GM20431 (cell line): Measurements from ENCODE around the gene UCHL5.
"Not testable (repeated sequence)": the region's sequence is repeated elsewhere in the genome, so short reads cannot be mapped to it uniquely, and the experiment has no call there.

Experiments
- in situ Hi-C: fragments of 300-500 bp; cut with MseI, MboI; formaldehyde crosslinking; loops from one replicate; pipeline ENCODE4 v1.15.0; 2020; ENCODE audit warnings: low sequenced_read_pairs; ENCODE audit not compliant: unreplicated experiment

UCHL5 gene

DNA sequence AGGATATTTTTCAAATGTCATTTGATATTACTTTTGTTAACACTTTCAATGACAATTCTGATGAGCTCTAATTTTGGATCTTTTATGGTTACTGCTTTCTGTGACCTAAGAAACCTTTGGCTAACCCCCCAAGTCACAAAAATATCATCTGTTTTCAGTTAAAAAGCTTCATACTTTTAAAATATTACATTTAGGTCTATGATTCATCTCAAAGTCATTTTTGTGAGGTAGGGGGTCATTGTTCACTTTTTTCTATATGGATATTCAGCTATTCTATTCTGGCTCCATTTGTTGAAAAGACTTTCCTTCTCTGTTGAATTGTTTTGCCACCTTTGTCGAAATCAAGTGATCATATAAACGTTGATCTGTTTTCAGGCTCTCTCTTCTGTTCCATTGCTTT, 44.8 kb downstream of the UCHL5 start:
- in situ Hi-C loops = loop anchor here (25.0 kb wide), 2 partner anchors 202 to 552 kb away; partner anchors contain the start of gene RGS2

DNA sequence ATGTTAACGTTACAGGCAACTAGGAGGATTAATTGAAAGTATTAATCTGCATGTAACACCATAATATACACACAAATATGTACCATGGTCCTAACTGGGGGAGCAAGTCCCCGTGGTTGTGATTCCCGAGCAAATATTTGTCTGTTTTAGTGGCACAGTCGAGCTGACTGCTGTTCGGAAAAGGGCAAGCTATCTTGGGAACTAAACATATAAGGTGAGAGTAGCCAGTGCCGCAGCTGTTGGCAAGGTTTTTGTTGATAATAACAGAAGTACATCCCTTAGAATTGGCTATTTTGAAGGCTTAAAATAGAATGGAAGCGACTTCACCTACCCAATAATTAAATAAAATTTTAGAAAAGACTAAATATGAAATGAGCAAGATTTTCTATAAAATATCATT, 45.5 kb downstream of the UCHL5 start:
- in situ Hi-C loops = loop anchor here (25.0 kb wide), 2 partner anchors 201 to 551 kb away; partner anchors contain the start of gene RGS2

DNA sequence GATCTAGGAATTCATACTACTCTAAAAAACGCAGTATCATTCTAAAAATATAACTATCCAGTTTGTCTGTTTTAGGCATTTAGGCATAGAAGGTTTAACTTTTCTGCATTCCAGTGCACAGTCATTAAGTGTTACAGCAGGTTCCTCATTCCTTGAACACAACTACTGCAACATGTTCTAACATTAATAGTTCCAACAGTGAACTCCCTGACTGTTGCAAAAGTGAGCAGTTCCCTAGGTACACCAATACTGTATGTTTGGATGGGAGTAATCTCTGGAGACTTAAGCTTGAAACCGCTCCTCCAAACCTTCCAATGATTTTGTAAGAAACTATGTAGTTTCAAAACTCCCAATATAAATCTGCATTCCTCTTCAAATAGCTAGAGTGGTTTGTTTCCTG, 46.2 kb downstream of the UCHL5 start:
- in situ Hi-C loops = loop anchor here (25.0 kb wide), 2 partner anchors 201 to 551 kb away; partner anchors contain the start of gene RGS2

DNA sequence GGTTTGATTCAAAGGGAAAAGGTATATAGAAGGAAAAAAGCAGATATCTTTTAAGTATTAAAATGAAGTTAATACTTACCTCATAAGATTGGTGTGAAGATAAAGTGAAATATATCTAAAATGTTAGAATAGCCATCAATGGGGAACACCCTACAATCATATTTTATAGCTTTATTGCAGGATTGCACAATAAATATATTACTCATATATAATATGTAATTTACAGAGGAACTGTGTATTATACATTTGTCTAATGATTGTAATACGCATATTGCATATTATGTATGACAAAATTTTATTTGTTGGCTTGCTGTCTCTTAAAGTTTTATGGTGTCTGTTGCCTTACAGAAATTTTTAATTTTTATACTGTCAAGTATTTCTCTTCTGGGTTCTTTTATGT, 47.8 kb downstream of the UCHL5 start:
- in situ Hi-C loops = loop anchor here (25.0 kb wide), 2 partner anchors 199 to 549 kb away; partner anchors contain the start of gene RGS2

DNA sequence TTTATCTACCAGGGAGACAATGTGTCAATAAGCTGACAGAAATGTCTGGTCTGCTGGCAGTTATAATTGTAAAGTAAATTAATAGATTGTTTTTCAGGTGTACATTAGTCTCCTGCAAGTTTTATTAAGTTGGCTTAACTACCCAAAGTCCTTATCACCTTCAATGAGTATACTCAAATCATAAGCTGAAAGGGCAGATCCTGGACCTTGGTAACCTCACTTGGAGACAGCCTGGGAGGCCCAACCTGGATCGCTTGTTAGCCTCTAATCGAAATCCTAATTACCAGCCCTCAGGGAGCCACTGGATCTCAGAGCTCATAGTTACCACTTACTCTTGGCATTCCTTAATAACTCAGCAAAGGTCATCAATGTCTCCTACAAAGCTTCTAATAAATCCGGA, 49.7 kb downstream of the UCHL5 start:
- in situ Hi-C loops = loop anchor here (25.0 kb wide), 2 partner anchors 197 to 547 kb away; partner anchors contain the start of gene RGS2

- in situ Hi-C loops = loop anchor here (25.0 kb wide), 2 partner anchors 193 to 543 kb away; partner anchors contain the start of gene RGS2
Observed at GRCh38 chr1:193005785-193006184, 53.4 kb downstream of the UCHL5 start.

- in situ Hi-C loops = no loop called here
Observed at GRCh38 chr1:192998536-192998935, 60.6 kb downstream of the UCHL5 start.

DNA sequence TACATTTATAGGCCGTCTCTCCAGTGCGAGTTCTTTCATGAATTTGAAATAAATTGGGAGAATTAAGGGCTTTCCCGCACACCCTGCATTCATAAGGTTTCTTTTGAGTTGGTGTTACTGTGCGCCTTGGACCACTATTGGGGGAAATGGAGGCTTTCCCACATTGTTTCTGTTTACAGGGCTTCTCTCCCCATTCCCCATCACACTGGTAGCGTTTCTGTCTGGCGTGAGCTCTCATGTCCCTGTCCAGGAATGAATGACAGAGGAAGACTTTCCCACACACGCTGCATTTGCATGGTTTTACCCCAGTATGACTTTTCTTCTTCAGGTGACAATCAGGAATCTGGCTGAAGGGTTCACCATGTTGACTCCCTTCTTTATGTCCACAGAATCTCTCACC, 65.0 kb downstream of the UCHL5 start:
- in situ Hi-C loops = no loop called here

GRCh38 chr1:192993426-192994085, 65.6 kb downstream of the UCHL5 start:
- in situ Hi-C loops = no loop called here

GRCh38 chr1:192986748-192987334, 72.3 kb downstream of the UCHL5 start:
- in situ Hi-C loops = not testable (repeated sequence)

DNA sequence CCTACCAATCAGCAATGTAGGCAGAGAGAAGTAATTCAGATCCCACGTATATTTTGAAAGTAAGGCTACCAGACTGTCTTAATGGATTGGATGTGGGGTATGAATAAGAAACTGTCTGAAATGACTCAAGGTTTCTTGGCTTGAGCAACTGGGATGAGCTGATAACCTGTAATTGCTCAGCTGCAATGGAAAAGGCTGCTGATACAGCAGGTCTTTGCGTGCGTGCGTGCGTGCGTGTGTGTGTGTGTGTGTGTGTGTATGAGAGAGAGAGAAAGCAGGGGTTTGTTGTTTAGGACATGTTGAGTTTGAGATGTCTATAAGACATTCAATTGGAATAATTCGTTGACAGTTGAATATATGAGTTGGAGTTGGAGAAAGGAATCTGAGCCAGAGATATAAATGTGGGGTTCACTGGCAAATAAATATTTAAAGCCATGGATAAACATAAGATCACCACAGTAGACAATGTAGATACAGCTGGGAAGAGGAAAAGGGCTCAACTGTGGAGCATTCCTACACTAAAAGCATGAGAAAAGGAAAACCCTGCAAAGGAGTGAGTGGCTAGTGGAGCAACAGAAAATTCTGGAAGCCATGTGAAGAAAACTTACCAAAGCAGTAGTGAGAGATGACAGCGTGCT, 72.9 kb downstream of the UCHL5 start:
- in situ Hi-C loops = no loop called here

DNA sequence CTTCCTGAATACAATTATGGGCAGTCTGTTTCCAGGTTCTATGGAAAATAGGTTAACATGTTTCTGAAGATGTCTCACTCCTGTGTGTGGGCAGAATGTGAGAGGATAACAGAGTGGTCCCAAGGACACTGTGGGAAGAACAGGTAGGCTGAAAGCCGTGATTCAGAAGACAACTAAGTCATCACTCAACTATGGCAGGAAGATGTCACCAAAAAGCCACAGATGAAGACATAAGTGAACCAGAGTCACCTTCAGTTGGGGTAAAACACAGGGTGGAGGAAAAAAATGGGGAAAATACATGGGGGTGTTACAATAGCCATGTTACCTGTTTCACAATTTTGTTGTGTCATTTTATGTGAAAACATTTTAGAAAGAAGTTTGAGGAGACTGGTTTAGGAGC, 75.1 kb downstream of the UCHL5 start:
- in situ Hi-C loops = no loop called here

GRCh38 chr1:192983349-192983980, 75.7 kb downstream of the UCHL5 start:
- in situ Hi-C loops = no loop called here

GRCh38 chr1:192980856-192981255, 78.3 kb downstream of the UCHL5 start:
- in situ Hi-C loops = no loop called here

DNA sequence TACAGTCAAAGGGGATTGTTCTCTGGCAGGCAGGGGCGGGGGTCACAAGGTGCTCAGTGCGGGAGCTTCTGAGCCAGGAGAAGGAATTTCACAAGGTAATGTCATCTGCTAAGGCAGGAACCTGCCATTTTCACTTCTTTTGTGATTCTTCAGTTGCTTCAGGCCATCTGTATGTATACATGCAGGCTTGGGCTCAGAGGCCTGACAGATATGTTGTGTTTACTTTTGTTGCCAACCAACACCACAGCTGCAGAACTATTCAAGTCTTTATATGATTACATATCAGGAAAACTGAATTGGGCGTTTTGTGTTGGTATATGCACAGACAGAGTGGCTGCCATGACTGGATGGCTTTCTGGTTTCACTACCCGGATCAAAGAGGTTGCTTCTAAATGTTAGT, 78.8 kb downstream of the UCHL5 start:
- in situ Hi-C loops = not testable (repeated sequence)

- in situ Hi-C loops = no loop called here
Observed at GRCh38 chr1:192979542-192979941, 79.6 kb downstream of the UCHL5 start.

DNA sequence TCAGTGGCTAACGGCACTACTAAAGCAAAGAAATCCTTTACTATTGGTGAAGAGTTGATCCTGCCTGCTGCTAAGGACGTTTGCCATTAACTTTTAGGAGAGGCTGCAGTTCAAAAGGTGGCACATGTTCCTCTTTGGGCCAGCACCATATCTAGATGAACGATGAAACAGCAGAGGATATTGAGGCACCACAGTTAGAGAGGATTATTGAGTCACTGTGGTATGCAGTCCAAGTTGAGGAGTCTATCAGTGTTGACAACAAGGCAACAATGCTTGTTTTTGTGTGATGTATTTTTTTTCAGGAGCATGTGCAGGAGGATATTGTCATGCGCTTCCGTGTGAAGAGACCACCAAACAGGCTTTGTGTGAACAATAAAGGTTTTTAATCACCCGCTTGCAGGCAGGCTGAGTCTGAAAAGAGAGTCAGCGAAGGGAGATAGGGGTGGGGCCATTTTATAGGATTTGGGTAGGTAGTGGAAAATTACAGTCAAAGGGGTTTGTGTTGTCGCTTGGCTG, 80.9 kb downstream of the UCHL5 start:
- in situ Hi-C loops = no loop called here

DNA sequence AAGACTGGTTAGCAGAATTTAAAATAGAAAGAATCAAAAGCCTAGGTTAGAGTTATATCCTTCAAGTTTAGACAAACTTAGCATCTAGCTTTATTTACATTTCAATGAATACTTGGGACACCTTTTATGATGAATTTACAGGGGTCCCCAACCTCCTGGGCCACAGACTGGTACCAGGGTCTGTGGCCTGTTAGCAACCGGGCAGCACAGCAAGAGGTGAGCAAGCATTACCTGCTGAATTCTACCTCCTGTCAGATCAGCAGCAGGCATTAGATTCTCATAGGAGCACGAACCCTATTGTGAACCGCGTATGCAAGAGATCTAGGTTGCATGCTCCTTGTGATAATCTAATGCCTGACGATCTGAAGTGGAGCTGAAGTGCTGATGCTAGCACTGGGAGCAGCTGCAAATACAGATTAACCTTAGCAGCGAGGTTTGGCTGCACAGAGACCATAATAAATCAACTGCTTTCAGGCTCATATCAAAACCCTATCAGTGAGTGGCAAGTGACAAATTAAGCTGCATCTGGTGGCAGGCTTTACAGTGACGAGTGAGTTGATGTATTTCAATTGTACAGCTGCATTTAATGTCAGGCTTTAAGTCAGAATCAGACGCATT, 82.0 kb downstream of the UCHL5 start:
- in situ Hi-C loops = no loop called here

- in situ Hi-C loops = no loop called here
Observed at GRCh38 chr1:192976576-192976975, 82.6 kb downstream of the UCHL5 start.

- in situ Hi-C loops = no loop called here
Observed at GRCh38 chr1:192974701-192975100, 84.5 kb downstream of the UCHL5 start.
